Measurements from ENCODE around the gene TPCN1. TPM values are rescaled to one million over a fixed set of nuclear protein-coding genes. Genes with fewer than 3 reads are reported as not detected.

The TPCN1 gene
- total and polyA plus RNA-seq, 2 of the 13 experiments (the other 11 are each of a cell fraction or from before 2014, with no cell fraction given) = 8.0 to 26.8 TPM

- ChIA-PET POLR2A (no interaction called here), CTCF (ENCODE audit: low intra/inter-chr PET ratio, low total read pairs) (no interaction called here)
- H3K4me1 ChIP-seq (ENCODE audit: insufficient read depth, low read length) = peaks cover 16% of the 10 kb centered on the region
- H3K27ac ChIP-seq (ENCODE audit: extremely low read length, insufficient read depth, low read length) = no peak overlapping the region
- no peak overlapping the region for H2AFZ ChIP-seq (ENCODE audit: low read length)
- no peak for TF ChIP-seq ZNF350 (CRISPR knock-in tag; IDR thresholded peaks at IDR 0.05; ENCODE audit: borderline replicate concordance, low read depth)
- TF ChIP-seq ZNF629 (CRISPR knock-in tag; conservative IDR thresholded peaks at IDR 0.05) = peak; percentile 76
- TF ChIP-seq ZNF263 (CRISPR knock-in tag; IDR thresholded peaks at IDR 0.05) = peak; percentile 24; the same call in 1 of the 2 replicates
- in situ Hi-C loops (cut with HindIII; ENCODE audit: extremely low pct_ligation_motif_present, low pct_unique_long_range_greater_than_20kb) = no loop called here
- H3K79me2 ChIP-seq (ENCODE audit: insufficient read depth, low read length) = no peaks in the 10 kb centered on the region
- no peak for DNase-seq (ENCODE audit: low spot score)
- H4K20me1 ChIP-seq (ENCODE audit: insufficient read depth, low read length) = no peaks in the 10 kb centered on the region
- H3K4me3 ChIP-seq (replicated peaks in 1 of 3; ENCODE audit: insufficient read depth in 1 of 3, low read depth in 2 of 3, low read length in 3 of 3) = no peak overlapping the region
- BruUV-seq (replicated peaks) = no TSS peak
- ATAC-seq = no peak
- no peaks in the 10 kb centered on the region for H3K36me3 ChIP-seq (replicated peaks in 1 of 2; ENCODE audit: control insufficient read depth in 1 of 2, insufficient read depth in 2 of 2, low read length in 2 of 2)
- H3K27me3 ChIP-seq (ENCODE audit: control insufficient read depth in 1 of 2, insufficient read depth in 2 of 2, low read length in 2 of 2) = no peaks in the 10 kb centered on the region
- 100% methylated on average over 2 of the region's 2 CpGs for WGBS (ENCODE audit: low lambda C conversion rate)
- H3K4me2 ChIP-seq (ENCODE audit: low read depth, low read length) = no peak overlapping the region
- intact Hi-C loops (cut with micrococcal nuclease; ENCODE audit: unreplicated experiment) = no loop called here
- H3K9ac ChIP-seq (ENCODE audit: insufficient read depth, low read depth, low read length) = no peak overlapping the region
- H3K9me3 ChIP-seq (ENCODE audit: low read length) = no peaks in the 10 kb centered on the region
- no peak for FAIRE-seq
These were observed 109.2 kb downstream of the TPCN1 start for GRCh38 chr12:113330505-113330904.

GRCh38 chr12:113332688-113333417 is 111.6 kb downstream of the TPCN1 start:
- Histone ChIP-seq H3K27me3 (ENCODE audit: control insufficient read depth in 1 of 2, insufficient read depth in 2 of 2, low read length in 2 of 2) (0 out of 5 replicates have a peak, but pooled peaks cover 0 to 1% of the 10 kb centered on the region in 2 experiments), H2AFZ (ENCODE audit: low read length) (no peak overlapping the region), H4K20me1 (ENCODE audit: insufficient read depth, low read length) (no peaks in the 10 kb centered on the region), H3K27ac (ENCODE audit: extremely low read length, insufficient read depth, low read length) (no peak overlapping the region), H3K4me2 (ENCODE audit: low read depth, low read length) (no peak overlapping the region), H3K4me3 (replicated peaks in 1 of 3; ENCODE audit: insufficient read depth in 1 of 3, low read depth in 2 of 3, low read length in 3 of 3) (no peak overlapping the region), H3K4me1 (ENCODE audit: insufficient read depth, low read length) (peaks cover 22% of the 10 kb centered on the region), H3K9me3 (ENCODE audit: low read length) (no peaks in the 10 kb centered on the region), H3K79me2 (ENCODE audit: insufficient read depth, low read length) (no peaks in the 10 kb centered on the region), H3K9ac (ENCODE audit: insufficient read depth, low read depth, low read length) (no peak overlapping the region), H3K36me3 (replicated peaks in 1 of 2; ENCODE audit: control insufficient read depth in 1 of 2, insufficient read depth in 2 of 2, low read length in 2 of 2) (no peaks in the 10 kb centered on the region)
- FAIRE-seq (no peak), DNase-seq (ENCODE audit: low spot score) (no peak), ATAC-seq (no peak)
- ChIA-PET CTCF (ENCODE audit: low intra/inter-chr PET ratio, low total read pairs) (no interaction called here), POLR2A (no interaction called here)
- in situ Hi-C loops (cut with HindIII; ENCODE audit: extremely low pct_ligation_motif_present, low pct_unique_long_range_greater_than_20kb) (no loop called here), intact Hi-C loops (cut with micrococcal nuclease; ENCODE audit: unreplicated experiment) (no loop called here)
- 91% methylated on average over 14 of the region's 17 CpGs for WGBS (ENCODE audit: low lambda C conversion rate)
- BruUV-seq (replicated peaks) = no TSS peak
- TF ChIP-seq IRF2 (CRISPR knock-in tag; IDR thresholded peaks at IDR 0.05) (no peak), TEAD2 (CRISPR knock-in tag; IDR thresholded peaks at IDR 0.05) (no peak), ZUFSP (CRISPR knock-in tag; IDR thresholded peaks at IDR 0.05; ENCODE audit: borderline replicate concordance) (no peak), ZNF672 (CRISPR knock-in tag; IDR thresholded peaks at IDR 0.05) (no peak), ZNF780A (CRISPR knock-in tag; IDR thresholded peaks at IDR 0.05) (no peak), FOSL1 (CRISPR knock-in tag; IDR thresholded peaks at IDR 0.05; ENCODE audit: borderline replicate concordance) (no peak), ZNF274 (CRISPR knock-in tag; IDR thresholded peaks at IDR 0.05) (no peak), TIGD3 (CRISPR knock-in tag; IDR thresholded peaks at IDR 0.05; ENCODE audit: borderline replicate concordance) (no peak), KDM4B (CRISPR knock-in tag; IDR thresholded peaks at IDR 0.05) (no peak), ZNF18 (CRISPR knock-in tag; IDR thresholded peaks at IDR 0.05; ENCODE audit: insufficient replicate concordance) (no peak), RARA (CRISPR knock-in tag; IDR thresholded peaks at IDR 0.05) (no peak), SMYD3 (CRISPR knock-in tag; IDR thresholded peaks at IDR 0.05) (no peak)
